Skeletal muscle satellite cell (primary cell): Measurements from ENCODE around the gene PPIL4. TPM values are rescaled to one million over a fixed set of nuclear protein-coding genes. Genes with fewer than 3 reads are reported as not detected.

Source experiments
- H3K27me3 ChIP-seq: 2 replicates; pipeline ENCODE4 v1.7.0; 2013; ENCODE audit warnings: low read length; ENCODE audit not compliant: control insufficient read depth, insufficient read depth
- H3K36me3 ChIP-seq: 2 replicates; pipeline ENCODE4 v1.7.0; 2013; ENCODE audit warnings: mild to moderate bottlenecking, control low read depth, low read length; ENCODE audit not compliant: insufficient read depth
- H3K4me1 ChIP-seq: 2 replicates; pipeline ENCODE4 v1.7.0; 2013; ENCODE audit warnings: low read length; ENCODE audit not compliant: control insufficient read depth, insufficient read depth
- H3K4me2 ChIP-seq: 2 replicates; pipeline ENCODE4 v1.7.0; 2013; ENCODE audit warnings: mild to moderate bottlenecking, low read length
- H3K4me3 ChIP-seq: 2 replicates; pipeline ENCODE4 v1.7.0; 2013; ENCODE audit warnings: low read length
- H3K9ac ChIP-seq: 2 replicates; pipeline ENCODE4 v1.7.0; 2013; ENCODE audit warnings: mild to moderate bottlenecking, low read depth, low read length, moderate library complexity
- H3K9me3 ChIP-seq: replicated peaks from 2 replicates; pipeline ENCODE4 v1.7.0; 2013; ENCODE audit warnings: mild to moderate bottlenecking, control low read depth, low read length
- total RNA-seq: library from RNA; depleted of rRNA; stranded (reverse); fragments of >200 nt; gene quantifications from 2 replicates; pipeline ENCODE4 v1.2.3, GENCODE V29; 2012; rRNA removed

PPIL4 gene, protein sequence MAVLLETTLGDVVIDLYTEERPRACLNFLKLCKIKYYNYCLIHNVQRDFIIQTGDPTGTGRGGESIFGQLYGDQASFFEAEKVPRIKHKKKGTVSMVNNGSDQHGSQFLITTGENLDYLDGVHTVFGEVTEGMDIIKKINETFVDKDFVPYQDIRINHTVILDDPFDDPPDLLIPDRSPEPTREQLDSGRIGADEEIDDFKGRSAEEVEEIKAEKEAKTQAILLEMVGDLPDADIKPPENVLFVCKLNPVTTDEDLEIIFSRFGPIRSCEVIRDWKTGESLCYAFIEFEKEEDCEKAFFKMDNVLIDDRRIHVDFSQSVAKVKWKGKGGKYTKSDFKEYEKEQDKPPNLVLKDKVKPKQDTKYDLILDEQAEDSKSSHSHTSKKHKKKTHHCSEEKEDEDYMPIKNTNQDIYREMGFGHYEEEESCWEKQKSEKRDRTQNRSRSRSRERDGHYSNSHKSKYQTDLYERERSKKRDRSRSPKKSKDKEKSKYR
- total RNA-seq, result 23.1 and 25.3 TPM in 2 replicates

DNA sequence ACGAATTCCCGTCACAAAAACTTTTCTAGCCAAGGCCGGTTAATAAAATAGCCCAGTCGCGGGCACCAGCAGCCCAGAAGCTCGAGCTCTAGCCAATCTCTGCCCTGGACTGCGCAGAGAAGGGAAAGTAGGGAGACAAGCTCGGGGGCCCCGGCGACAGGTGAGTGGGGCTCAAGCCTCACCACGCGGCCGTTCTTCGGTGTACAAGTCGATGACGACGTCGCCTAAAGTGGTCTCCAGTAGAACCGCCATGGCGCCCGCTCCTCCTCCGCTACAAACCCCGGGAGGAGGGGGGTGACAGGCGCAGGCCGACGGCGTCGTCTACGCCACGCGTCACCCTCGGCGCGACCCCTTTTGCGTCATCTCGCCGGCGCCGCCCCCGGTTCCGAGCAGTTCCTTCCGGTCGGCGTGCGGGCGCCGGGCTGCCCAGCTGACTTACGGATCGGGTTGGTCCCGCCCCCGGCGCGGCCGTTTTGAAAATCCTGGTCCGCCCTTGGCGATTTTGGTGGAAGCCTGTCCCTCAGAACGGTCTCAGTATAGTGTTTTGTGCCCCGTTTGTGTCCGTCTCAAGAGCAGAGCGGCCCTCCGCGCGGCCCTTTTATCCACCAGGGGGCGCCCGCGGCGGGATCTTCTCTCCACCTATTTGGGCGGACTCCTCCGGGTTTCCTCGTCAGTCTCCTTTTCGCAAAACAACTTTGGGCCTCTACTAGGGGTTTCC lies at the start of gene PPIL4:
Gene PPIL4 (minus strand): TSS at position 290 of the 718 bp plus-strand sequence. CDS start 38 bp downstream, at position 252.
- peaks cover 11% of the 10 kb centered on the region for H3K27me3 ChIP-seq
- H3K4me3 ChIP-seq, result peak within 1 kb of the TSS; percentile 86
- H3K9ac ChIP-seq, result peak within 1 kb of the TSS; percentile 100
- H3K4me1 ChIP-seq, result peaks cover 19% of the 10 kb centered on the region
- H3K36me3 ChIP-seq, result peaks cover under 1% of the 10 kb centered on the region
- peak within 1 kb of the TSS; percentile 98 for H3K4me2 ChIP-seq
- no peaks in the 10 kb centered on the region for H3K9me3 ChIP-seq

DNA sequence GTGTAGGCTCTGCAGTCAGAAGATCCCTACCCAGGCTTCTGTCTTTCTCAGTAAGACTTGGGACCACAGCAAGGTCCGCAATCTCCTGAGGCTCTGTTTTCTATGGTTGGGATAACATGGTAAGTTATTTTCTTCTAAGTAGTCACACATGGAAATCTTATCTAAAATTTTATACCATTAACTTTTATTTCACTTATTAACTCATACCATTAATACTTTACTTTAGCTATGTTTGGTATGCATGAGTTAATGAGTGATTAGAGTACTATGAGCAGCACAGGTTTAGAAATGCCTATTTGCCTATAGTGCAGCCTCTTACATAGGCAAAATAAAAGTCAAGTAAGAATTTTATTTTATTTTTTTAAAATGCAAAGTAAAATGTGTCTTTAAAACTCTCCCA lies 47.6 kb upstream of the PPIL4 start:
- no peaks in the 10 kb centered on the region for H3K4me1 ChIP-seq
- peaks cover 48% of the 10 kb centered on the region for H3K36me3 ChIP-seq
- no peaks in the 10 kb centered on the region for H3K9me3 ChIP-seq
- no peaks in the 10 kb centered on the region for H3K27me3 ChIP-seq
- no peak overlapping the region for H3K4me2 ChIP-seq
- H3K4me3 ChIP-seq, result no peak overlapping the region
- no peak overlapping the region for H3K9ac ChIP-seq

DNA sequence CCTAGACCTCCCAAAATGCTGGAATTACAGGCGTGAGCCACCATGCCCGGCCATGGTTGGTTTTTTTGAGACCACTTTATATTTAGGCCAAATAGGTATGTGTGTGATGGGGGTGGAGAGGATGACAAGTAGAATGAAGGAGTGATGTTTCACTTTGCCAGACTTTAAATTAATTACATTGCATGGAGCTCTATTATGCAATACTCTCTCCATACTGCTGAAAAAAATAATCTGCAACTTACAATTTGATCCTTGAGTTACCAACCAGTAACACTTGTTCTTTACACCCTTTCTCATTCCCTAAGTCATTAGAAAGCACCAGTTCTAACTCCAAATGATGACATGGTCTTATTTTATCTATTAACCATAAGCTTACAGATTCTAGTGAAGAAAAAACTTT lies 47.1 kb upstream of the PPIL4 start:
- Histone ChIP-seq H3K4me3 (no peak overlapping the region), H3K4me2 (no peak overlapping the region), H3K36me3 (peaks cover 48% of the 10 kb centered on the region), H3K4me1 (no peaks in the 10 kb centered on the region), H3K27me3 (no peaks in the 10 kb centered on the region), H3K9me3 (no peaks in the 10 kb centered on the region), H3K9ac (no peak overlapping the region)

DNA sequence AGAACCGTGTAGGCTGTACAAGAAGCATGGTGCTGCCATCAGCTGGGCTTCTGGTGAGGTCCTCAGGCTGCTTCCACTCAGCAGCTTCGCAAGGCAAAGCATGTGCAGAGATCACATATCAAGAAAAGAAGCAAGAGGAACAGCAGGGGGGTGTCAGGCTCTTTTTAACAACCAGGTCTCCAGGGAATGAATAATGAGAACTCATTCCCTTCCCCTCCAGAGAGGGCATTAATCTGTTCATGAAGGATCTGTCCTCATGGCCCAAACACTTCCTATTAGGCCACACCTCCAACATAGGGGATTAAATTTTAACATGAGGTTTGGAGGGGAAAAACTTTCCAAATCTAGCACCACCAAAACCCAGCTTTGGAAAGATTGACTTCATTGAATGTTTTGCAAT lies 40.3 kb upstream of the PPIL4 start:
- no peak overlapping the region for H3K4me3 ChIP-seq
- H3K27me3 ChIP-seq, result no peaks in the 10 kb centered on the region
- no peaks in the 10 kb centered on the region for H3K9me3 ChIP-seq
- no peaks in the 10 kb centered on the region for H3K4me1 ChIP-seq
- H3K36me3 ChIP-seq, result peaks cover 20% of the 10 kb centered on the region
- no peak overlapping the region for H3K9ac ChIP-seq
- H3K4me2 ChIP-seq, result no peak overlapping the region

DNA sequence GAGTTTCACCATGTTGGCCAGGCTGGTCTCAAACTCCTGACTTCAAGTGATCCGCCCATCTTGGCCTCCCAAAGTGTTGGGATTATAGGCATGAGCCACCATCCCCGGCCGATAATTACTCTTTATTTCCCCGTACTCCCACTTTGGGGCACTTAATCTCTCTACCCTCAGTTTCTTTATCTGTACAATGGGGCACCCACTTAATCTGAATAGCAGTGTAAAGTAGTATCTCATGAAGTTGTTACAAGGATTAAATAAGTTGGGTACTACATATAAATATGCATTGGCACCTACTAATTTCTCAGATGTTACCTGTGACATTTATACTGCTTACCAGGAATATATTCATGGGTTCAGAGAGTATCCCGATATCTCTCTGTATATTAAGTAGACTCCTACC lies 35.5 kb upstream of the PPIL4 start:
- no peak overlapping the region for H3K4me3 ChIP-seq
- no peak overlapping the region for H3K9ac ChIP-seq
- H3K4me2 ChIP-seq, result no peak overlapping the region
- H3K9me3 ChIP-seq, result no peaks in the 10 kb centered on the region
- no peaks in the 10 kb centered on the region for H3K27me3 ChIP-seq
- no peaks in the 10 kb centered on the region for H3K4me1 ChIP-seq
- peaks cover 15% of the 10 kb centered on the region for H3K36me3 ChIP-seq

DNA sequence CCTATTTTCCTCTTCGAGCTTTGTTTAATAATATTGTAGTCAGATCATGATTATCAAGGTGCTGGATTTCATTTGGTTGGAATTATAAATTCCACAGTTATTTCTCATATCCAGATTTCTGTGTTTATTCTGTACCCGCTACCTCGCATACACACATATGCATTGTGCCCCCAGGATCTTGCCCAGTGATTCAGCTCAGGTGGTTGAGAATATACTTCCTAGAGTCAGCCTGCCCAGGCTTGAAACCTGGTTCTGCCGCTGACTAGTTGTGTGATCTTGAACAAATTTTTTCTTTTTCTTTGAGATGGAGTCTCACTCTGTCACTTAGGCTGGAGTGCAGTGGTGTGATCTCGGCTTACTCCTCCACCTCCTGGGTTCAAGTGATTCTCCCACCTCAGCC lies 35.0 kb upstream of the PPIL4 start:
- peaks cover 13% of the 10 kb centered on the region for H3K36me3 ChIP-seq
- no peak overlapping the region for H3K4me2 ChIP-seq
- H3K4me1 ChIP-seq, result no peaks in the 10 kb centered on the region
- no peak overlapping the region for H3K9ac ChIP-seq
- no peaks in the 10 kb centered on the region for H3K27me3 ChIP-seq
- H3K9me3 ChIP-seq, result no peaks in the 10 kb centered on the region
- H3K4me3 ChIP-seq, result no peak overlapping the region

DNA sequence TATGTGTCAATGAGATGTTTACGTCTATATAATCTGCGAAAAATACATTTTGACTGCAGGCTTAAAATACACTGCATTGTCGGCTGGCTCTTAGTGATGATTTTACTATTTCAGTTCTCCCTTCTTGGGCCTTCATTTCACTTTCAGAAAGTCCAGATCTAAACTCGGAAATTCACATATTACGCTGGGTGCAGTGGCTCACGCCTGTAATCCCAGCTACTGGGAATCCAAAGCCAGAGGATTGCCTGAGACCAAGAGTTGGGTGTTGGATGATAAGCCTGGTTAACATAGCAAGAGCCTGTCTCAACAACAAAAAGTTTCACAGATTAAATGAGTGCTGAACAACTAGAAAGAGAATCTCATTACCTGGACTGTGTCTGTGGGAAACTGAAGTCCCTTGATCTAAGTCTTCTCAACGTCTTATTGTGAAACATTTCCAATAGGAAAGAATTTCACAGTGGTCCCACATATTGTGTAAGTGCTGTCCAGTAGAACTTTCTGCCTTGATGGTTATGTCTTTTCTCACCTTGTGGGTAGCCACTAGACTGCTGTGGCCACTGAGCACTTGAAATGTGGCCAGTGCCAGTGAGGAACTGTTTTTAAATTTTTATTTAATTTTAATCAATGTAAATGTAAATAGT lies 22.2 kb upstream of the PPIL4 start:
- Histone ChIP-seq H3K4me2 (no peak overlapping the region), H3K9ac (no peak overlapping the region), H3K4me1 (peaks cover 15% of the 10 kb centered on the region), H3K27me3 (no peaks in the 10 kb centered on the region), H3K4me3 (no peak overlapping the region), H3K36me3 (no peaks in the 10 kb centered on the region), H3K9me3 (no peaks in the 10 kb centered on the region)

DNA sequence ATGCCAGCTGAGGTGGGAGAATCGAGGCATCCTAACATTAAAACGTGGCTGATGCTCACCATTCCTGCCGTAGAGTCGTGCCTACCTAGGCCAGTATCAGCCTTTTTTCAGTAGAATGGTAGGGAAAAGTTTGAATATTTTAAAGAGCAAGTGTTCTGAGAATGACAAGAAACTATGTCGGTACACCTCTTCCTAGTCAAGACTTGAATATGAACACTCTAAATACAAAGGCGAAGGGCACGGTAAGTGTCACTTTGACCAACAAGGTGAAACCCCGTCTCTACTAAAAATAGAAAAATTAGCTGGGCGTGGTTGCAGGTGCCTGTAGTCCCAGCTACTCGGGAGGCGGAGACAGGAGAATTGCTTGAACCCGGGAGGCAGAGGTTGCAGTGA lies 21.3 kb upstream of the PPIL4 start:
- Histone ChIP-seq H3K27me3 (no peaks in the 10 kb centered on the region), H3K4me2 (peak overlapping the region; percentile 98), H3K9ac (peak overlapping the region; percentile 90), H3K4me3 (peak overlapping the region; percentile 96), H3K9me3 (no peaks in the 10 kb centered on the region), H3K4me1 (peaks cover 15% of the 10 kb centered on the region), H3K36me3 (no peaks in the 10 kb centered on the region)

DNA sequence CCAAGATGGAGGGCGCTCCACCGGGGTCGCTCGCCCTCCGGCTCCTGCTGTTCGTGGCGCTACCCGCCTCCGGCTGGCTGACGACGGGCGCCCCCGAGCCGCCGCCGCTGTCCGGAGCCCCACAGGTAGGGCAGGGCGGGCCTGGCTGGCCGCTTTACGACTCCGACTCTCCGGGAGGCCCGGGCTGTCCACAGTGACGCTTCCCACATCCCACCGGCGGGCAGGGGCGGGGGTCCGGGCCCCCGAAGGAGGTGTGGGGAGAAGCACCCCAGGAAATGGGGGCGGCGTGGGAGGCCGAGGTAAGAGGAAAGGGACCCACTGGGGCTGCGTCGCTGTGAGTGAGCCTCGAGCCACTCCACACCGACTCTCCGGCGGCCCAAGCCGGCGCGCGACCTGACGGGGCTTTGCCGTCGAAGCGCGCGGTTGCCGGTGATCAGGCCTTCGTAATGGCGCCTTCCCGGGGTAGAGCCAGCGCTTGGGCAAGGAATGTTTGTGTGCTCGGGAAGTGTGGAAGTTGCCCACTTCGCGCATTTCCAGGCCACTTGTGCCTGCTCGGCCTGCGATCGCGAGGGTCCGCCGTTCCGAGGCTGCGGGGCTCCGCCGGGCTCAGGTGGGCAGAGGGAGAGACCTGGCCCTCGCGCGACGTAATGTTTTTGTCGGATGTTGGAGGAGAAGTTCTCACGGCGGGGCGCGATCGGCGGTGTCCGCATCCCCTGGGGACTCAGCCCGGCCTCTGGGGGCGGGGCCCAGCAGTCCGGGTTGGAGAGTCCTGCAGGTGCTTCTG lies 20.8 kb upstream of the PPIL4 start:
- H3K9me3 ChIP-seq, result no peaks in the 10 kb centered on the region
- peak overlapping the region; percentile 98 for H3K4me2 ChIP-seq
- no peaks in the 10 kb centered on the region for H3K27me3 ChIP-seq
- no peaks in the 10 kb centered on the region for H3K36me3 ChIP-seq
- H3K9ac ChIP-seq, result peak overlapping the region; percentile 90
- peak overlapping the region; percentile 96 for H3K4me3 ChIP-seq
- H3K4me1 ChIP-seq, result peaks cover 15% of the 10 kb centered on the region

DNA sequence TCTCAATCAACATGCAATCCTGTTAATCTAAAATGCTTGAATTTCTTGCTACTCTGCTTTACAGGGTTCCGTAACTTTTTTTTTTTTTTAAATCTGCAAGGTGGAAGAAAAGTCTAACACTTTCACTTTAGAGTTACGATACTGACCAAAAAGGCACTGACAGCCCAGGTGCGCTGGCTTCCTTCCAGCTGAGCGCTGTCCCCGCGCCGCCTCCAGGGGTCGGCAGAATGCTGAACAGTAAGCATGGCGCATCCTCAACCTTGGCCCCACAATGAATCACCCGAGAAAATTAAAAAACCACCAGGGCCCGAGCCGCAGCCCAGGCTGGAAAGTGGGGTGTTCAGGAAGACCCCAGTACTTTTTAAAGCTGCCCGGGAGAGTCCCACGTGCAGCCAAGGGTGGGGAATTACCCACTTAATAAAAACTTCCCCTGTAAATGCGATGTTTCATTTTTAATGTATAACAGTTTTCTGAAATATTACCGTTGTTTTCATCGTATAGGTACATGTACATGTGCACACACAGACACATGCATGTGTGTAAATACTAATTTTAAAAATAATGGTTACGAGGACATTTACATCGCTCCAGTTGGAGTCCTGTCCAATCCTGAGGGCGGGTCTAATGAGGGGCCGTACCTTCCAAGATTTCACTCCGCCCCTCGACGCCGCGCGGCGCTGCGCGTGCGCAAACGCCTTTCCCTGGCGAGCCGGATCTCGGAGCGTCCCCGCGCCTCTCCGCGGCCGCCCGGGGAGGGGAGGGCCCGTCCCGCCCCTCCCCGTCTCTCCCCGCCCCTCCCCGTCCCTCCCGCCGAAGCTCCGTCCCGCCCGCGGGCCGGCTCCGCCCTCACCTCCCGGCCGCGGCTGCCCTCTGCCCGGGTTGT lies 19.9 kb upstream of the PPIL4 start, which contains the start of gene GINM1:
Gene GINM1 (plus strand): TSS at position 849 of the 883 bp plus-strand sequence. CDS start 40 bp downstream, outside the sequence.
- peak within 1 kb of the TSS; percentile 98 for H3K4me2 ChIP-seq
- H3K9ac ChIP-seq, result peak within 1 kb of the TSS; percentile 90
- H3K36me3 ChIP-seq, result no peaks in the 10 kb centered on the region
- no peaks in the 10 kb centered on the region for H3K27me3 ChIP-seq
- H3K4me1 ChIP-seq, result peaks cover 15% of the 10 kb centered on the region
- peak within 1 kb of the TSS; percentile 96 for H3K4me3 ChIP-seq
- no peaks in the 10 kb centered on the region for H3K9me3 ChIP-seq
